RWPE1 (cell line): ENCODE measurements around the gene F2R.

Experiments used
- CTCF ChIA-PET: fragments of 350-600 bp; sonication (Branson Sonifier 250); formaldehyde crosslinking; extraction: SDS; loops from one replicate; lab custom pipeline; 2021; lab: Yijun Ruan, JAX
- POLR2A ChIA-PET: fragments of 400-600 bp; formaldehyde crosslinking; extraction: SDS; loops from one replicate; lab custom pipeline; 2020; ENCODE audit warnings: antibody characterized with exemption; ENCODE audit not compliant: low non-redundant PET; lab: Yijun Ruan, JAX
- DNase-seq: peaks from one replicate; pipeline ENCODE4 v3.0.0; 2012; ENCODE audit warnings: low spot score
- H3K27ac ChIP-seq: fragments of 450-650 bp; 2 replicates; pipeline ENCODE4 v1.5.1; 2017
- CTCF ChIP-seq: fragments of 450-650 bp; conservative IDR thresholded peaks from 2 replicates; pipeline ENCODE4 v1.5.1; 2017; ENCODE audit warnings: low read depth, mild to moderate bottlenecking

The F2R gene

GRCh38 chr5:76715486-76715735, 515 bp upstream of the F2R start:
- peak overlapping the region; percentile 83 for H3K27ac ChIP-seq
- CTCF ChIA-PET, result interaction anchor here (0.6 to 1.1 kb wide), 3 partner anchors 13 to 84 kb away, joined by 3 to 6 read pairs (median 4); no protein-coding TSS in a partner anchor
- DNase-seq, result no peak
- no peak for TF ChIP-seq CTCF
- POLR2A ChIA-PET, result interaction anchor here (0.7 kb wide), 1 partner anchor 171 kb away, joined by 5 read pairs; no protein-coding TSS in a partner anchor

DNA sequence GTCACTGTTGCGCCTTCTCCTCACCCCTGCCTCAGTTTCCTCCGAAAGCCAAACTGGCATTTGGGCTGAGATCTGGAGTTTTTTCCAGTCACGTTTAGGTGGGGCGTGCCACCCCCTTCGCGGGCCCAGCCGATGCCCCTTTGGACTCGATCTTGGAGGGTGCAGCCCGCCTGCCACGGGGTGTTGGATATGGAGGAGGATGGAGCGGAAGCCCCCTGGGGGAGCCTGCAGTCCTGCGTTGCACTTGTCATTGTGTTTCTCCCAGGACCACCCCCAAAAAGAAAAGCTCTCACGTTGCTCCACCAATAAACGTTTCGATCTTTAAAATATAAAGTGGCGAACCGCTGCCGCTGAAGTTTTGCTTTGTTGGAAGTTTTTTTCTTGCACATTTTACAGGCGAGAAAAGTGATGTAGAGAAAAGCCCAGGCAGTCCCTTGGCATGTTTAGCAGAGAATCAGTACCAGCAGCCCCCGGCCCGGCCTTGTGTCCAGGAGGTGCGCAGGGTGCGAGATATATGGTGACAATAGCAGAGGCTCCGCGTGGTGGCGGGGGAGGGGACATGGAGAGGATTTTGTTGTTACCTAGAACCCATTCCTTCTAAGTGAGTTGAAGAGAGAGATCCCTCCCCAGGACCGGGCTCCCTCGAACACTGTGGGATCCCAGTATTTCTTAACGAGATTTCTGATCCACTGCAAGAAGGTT, 681 bp downstream of the F2R start:
- CTCF ChIA-PET, result interaction anchor here (0.5 to 2.5 kb wide), 2 partner anchors 58 to 626 kb away, joined by 3 to 11 read pairs; no protein-coding TSS in a partner anchor

DNA sequence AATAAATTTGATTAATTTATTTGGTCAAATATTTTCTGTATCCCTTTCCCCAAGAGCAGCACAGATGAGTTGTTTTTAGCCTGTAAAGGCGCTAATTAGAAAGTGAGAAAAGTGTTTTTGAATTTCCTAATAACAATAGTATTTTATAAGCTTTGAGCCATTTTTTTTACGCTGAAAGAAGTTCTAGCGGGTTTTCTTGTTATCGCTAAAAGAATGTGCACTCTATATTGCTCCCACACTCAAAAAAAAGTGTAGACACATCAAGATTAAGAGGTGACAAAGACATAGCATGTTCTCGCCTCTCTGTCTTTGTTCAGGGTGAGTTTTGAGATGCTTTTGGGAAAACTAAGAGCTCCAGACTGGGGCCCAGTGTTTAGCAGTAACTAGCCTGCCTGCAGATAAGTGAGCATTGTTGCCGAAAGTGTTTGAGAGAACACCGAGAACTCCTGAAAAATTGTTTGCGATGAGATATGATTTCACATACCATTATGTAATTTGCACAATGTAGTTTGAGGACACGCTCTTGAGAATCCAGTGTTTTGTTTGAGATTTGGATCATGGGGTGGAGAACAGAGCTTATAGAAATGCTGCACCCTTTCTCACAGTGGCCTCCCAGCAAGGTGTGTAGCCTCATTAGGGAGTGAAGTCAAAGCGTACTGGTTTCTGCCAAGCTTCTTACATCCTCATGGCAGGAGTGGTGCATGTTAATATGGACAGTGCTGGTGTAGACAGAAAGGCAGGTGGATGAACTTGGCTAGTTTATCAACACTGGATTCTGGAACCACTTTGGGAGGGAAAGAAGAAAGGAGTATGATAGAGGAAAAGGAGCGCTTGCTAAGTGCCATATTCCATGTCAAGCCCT, 1.5 kb downstream of the F2R start:
- no peak for DNase-seq
- TF ChIP-seq CTCF, result no peak
- no peak overlapping the region for H3K27ac ChIP-seq
- ChIA-PET CTCF (interaction anchor here (0.5 to 2.5 kb wide), 4 partner anchors 45 to 625 kb away, joined by 3 to 11 read pairs (median 5); no protein-coding TSS in a partner anchor), POLR2A (no interaction called here)

More for the DNA sequence above, 681 bp downstream of the F2R start:
- peak overlapping the region; percentile 83 for H3K27ac ChIP-seq
- no peak for TF ChIP-seq CTCF
- peak; percentile 30 for DNase-seq
- POLR2A ChIA-PET, result no interaction called here

DNA sequence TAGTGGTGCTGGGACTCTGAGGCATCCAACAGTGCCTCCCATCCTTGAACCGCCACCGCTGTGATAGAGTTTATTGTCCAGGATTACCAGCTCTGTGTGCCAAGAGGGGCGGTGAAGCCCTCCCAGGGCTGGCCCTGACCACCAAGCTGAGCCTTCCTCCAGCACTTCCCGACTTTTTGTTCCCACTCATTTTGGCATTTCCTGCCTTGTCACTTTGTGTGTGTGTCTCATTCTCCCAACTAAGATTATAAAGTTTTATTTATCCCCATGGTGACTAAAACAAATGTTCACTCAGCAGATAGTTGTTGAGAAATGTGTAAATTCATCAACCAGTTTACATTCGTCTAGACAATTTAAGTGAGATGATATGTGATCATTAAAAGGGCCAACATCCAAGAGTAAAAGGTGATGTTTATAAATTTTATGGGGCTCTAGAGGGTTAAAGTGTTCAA, 2.5 kb downstream of the F2R start:
- no peak for DNase-seq
- POLR2A ChIA-PET, result no interaction called here
- H3K27ac ChIP-seq, result no peak overlapping the region
- CTCF ChIA-PET, result interaction anchor here (0.7 to 2.5 kb wide), 4 partner anchors 16 to 116 kb away, joined by 3 to 11 read pairs (median 4); no protein-coding TSS in a partner anchor
- TF ChIP-seq CTCF, result no peak

DNA sequence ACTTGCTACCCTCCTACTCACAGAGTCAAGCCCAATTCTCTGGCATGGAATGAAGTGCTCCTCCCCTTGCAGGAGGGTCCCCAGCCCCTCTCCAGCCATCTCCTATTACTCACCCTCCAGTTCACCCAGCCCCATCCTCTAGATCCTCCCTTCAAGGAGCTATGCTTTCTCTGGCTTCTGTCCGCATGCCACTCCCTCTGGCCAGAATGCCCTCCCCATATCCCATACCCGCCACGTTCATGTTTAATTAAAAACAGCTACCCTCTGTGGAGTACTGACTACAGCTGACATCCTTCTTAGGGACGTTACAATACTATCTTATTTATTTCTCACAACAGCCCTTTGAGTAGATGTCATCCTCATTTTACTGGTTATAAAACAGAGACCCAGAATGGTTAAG, 3.0 kb downstream of the F2R start:
- TF ChIP-seq CTCF, result no peak
- no peak for DNase-seq
- H3K27ac ChIP-seq, result no peak overlapping the region
- ChIA-PET CTCF (interaction anchor here (0.7 to 2.5 kb wide), 3 partner anchors 17 to 55 kb away, joined by 3 to 11 read pairs (median 4); no protein-coding TSS in a partner anchor), POLR2A (no interaction called here)

DNA sequence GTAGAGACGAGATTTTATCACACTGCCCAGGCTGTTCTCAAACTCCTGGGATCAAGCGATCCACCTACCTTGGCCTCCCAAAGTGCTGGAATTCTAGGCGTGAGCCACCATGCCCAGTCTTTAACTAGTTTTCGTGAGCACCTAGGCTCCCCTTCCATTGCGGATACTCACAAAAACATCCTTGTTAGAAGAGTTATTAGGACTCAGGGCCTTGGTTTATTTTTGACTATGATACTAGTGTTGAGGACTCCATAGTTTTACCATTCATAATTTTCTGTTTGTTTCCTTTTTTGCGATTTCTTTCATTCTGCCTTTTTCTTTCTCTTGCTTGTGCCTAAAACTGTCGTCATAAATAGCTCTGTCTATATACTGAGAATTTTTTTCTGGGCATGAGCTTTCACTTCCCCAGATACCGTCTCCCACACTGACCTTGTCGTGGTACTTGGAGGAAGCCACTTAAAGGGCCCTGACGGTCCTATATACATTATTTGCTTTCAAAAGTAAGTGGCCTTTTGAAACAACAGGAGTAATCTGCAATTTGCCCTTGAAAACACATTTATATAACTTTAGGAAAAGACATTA, 5.2 kb downstream of the F2R start:
- no peak for TF ChIP-seq CTCF
- DNase-seq, result no peak
- ChIA-PET POLR2A (no interaction called here), CTCF (interaction anchor here (0.7 kb wide), 1 partner anchor 122 kb away, joined by 3 read pairs; no protein-coding TSS in a partner anchor)
- no peak overlapping the region for H3K27ac ChIP-seq
